Liver (tissue), 3 donors: Measurements from ENCODE around the gene LMLN.

Source experiments
- TAF1 ChIP-seq: conservative IDR thresholded peaks from 2 replicates; pipeline ENCODE4 v1.6.1; 2016; ENCODE audit warnings: antibody characterized with exemption, mild to moderate bottlenecking
- TF ChIP-seq, protein P1 (sequence below): IDR thresholded peaks from 2 replicates; pipeline ENCODE4 v1.6.1; 2016; ENCODE audit warnings: antibody characterized with exemption
- TF ChIP-seq, protein P2 (sequence below): fragments of 150-350 bp; IDR thresholded peaks from 2 replicates; pipeline ENCODE4 v1.5.1; 2017; ENCODE audit warnings: improper control_type of control experiment, low read depth, low read length; ENCODE audit not compliant: missing input control
- TF ChIP-seq, protein P3 (sequence below): IDR thresholded peaks from 2 replicates; pipeline ENCODE4 v1.6.1; 2016; ENCODE audit warnings: antibody characterized with exemption, mild to moderate bottlenecking
- donor health status: healthy.
- donor health status: healthy.

DNA sequence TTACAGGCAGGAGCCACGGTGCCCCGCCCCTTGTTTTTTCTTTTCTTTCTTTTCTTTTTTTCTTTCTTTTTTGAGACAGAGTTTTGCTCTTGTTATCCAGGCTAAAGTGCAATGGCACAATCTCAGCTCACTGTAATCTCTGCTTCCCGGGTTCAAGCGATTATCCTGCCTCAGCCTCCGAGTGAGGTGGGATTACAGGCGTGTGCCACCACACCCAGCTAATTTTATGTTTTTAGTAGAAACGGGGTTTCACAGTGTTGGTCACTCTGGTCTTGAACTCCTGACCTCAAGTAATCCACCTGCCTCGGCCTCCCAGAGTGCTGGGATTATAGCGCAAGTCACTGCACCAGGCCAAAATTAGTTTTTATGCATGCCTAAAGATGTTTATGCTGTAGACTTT is 7.6 kb upstream of the LMLN start:
- no peak for TF ChIP-seq TAF1
- TF ChIP-seq, protein P1, sequence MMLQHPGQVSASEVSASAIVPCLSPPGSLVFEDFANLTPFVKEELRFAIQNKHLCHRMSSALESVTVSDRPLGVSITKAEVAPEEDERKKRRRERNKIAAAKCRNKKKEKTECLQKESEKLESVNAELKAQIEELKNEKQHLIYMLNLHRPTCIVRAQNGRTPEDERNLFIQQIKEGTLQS, result no peak
- TF ChIP-seq, protein P2, sequence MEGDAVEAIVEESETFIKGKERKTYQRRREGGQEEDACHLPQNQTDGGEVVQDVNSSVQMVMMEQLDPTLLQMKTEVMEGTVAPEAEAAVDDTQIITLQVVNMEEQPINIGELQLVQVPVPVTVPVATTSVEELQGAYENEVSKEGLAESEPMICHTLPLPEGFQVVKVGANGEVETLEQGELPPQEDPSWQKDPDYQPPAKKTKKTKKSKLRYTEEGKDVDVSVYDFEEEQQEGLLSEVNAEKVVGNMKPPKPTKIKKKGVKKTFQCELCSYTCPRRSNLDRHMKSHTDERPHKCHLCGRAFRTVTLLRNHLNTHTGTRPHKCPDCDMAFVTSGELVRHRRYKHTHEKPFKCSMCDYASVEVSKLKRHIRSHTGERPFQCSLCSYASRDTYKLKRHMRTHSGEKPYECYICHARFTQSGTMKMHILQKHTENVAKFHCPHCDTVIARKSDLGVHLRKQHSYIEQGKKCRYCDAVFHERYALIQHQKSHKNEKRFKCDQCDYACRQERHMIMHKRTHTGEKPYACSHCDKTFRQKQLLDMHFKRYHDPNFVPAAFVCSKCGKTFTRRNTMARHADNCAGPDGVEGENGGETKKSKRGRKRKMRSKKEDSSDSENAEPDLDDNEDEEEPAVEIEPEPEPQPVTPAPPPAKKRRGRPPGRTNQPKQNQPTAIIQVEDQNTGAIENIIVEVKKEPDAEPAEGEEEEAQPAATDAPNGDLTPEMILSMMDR, result no peak
- TF ChIP-seq, protein P3, sequence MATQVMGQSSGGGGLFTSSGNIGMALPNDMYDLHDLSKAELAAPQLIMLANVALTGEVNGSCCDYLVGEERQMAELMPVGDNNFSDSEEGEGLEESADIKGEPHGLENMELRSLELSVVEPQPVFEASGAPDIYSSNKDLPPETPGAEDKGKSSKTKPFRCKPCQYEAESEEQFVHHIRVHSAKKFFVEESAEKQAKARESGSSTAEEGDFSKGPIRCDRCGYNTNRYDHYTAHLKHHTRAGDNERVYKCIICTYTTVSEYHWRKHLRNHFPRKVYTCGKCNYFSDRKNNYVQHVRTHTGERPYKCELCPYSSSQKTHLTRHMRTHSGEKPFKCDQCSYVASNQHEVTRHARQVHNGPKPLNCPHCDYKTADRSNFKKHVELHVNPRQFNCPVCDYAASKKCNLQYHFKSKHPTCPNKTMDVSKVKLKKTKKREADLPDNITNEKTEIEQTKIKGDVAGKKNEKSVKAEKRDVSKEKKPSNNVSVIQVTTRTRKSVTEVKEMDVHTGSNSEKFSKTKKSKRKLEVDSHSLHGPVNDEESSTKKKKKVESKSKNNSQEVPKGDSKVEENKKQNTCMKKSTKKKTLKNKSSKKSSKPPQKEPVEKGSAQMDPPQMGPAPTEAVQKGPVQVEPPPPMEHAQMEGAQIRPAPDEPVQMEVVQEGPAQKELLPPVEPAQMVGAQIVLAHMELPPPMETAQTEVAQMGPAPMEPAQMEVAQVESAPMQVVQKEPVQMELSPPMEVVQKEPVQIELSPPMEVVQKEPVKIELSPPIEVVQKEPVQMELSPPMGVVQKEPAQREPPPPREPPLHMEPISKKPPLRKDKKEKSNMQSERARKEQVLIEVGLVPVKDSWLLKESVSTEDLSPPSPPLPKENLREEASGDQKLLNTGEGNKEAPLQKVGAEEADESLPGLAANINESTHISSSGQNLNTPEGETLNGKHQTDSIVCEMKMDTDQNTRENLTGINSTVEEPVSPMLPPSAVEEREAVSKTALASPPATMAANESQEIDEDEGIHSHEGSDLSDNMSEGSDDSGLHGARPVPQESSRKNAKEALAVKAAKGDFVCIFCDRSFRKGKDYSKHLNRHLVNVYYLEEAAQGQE, result no peak
